HUDEP-2 (cell line): ENCODE data around the gene ADAMTS2.
A peak's percentile ranks its signal among the peaks of the same experiment; 100 is the strongest.

ENCODE experiments used
- DNase-seq, 76 experiments: peaks; one replicate each; lab custom pipeline; 2025; ENCODE audit not compliant: unreplicated experiment in 76 of 76; lab: John Stamatoyannopoulos, UW

Gene ADAMTS2

GRCh38 chr5:179345433-179346321 lies at the start of gene ADAMTS2:
Gene ADAMTS2 (minus strand): TSS chr5:179345461. CDS start chr5:179345328, 133 bp downstream.
- DNase-seq, result peak in 8 of 76 experiments; percentile 7 to 16 (median 10)

- DNase-seq, result peak in 1 of 76 experiments; percentile 1
These were observed 47.8 kb upstream of the ADAMTS2 start for GRCh38 chr5:179393078-179393477.

GRCh38 chr5:179387151-179388110 lies 42.2 kb upstream of the ADAMTS2 start:
- no peak for DNase-seq

GRCh38 chr5:179385914-179386313 lies 40.7 kb upstream of the ADAMTS2 start:
- no peak for DNase-seq

- no peak for DNase-seq
These were observed 37.2 kb upstream of the ADAMTS2 start for GRCh38 chr5:179382486-179382885.

GRCh38 chr5:179381691-179382090 lies 36.4 kb upstream of the ADAMTS2 start:
- no peak for DNase-seq

- DNase-seq, result no peak
These were observed 35.2 kb upstream of the ADAMTS2 start for GRCh38 chr5:179380211-179381035.

GRCh38 chr5:179379321-179379890 lies 34.1 kb upstream of the ADAMTS2 start:
- DNase-seq, result no peak

- no peak for DNase-seq
These were observed 33.4 kb upstream of the ADAMTS2 start for GRCh38 chr5:179378441-179379271.

GRCh38 chr5:179378116-179378440 lies 32.8 kb upstream of the ADAMTS2 start:
- DNase-seq, result no peak

GRCh38 chr5:179377421-179378115 lies 32.3 kb upstream of the ADAMTS2 start:
- DNase-seq, result no peak

GRCh38 chr5:179376701-179377420 lies 31.6 kb upstream of the ADAMTS2 start:
- DNase-seq, result no peak

GRCh38 chr5:179375831-179376365 lies 30.6 kb upstream of the ADAMTS2 start:
- DNase-seq, result no peak

- no peak for DNase-seq
These were observed 30.0 kb upstream of the ADAMTS2 start for GRCh38 chr5:179375236-179375685.

GRCh38 chr5:179374506-179375235 lies 29.4 kb upstream of the ADAMTS2 start:
- no peak for DNase-seq

- DNase-seq, result no peak
These were observed 28.8 kb upstream of the ADAMTS2 start for GRCh38 chr5:179373961-179374505.
